Measurements from ENCODE around the gene CPHXL2. TPM values are rescaled to one million over a fixed set of nuclear protein-coding genes. Genes with fewer than 3 reads are reported as not detected.

CPHXL2 gene
- total and polyA plus RNA-seq, 4 donors: not detected

DNA sequence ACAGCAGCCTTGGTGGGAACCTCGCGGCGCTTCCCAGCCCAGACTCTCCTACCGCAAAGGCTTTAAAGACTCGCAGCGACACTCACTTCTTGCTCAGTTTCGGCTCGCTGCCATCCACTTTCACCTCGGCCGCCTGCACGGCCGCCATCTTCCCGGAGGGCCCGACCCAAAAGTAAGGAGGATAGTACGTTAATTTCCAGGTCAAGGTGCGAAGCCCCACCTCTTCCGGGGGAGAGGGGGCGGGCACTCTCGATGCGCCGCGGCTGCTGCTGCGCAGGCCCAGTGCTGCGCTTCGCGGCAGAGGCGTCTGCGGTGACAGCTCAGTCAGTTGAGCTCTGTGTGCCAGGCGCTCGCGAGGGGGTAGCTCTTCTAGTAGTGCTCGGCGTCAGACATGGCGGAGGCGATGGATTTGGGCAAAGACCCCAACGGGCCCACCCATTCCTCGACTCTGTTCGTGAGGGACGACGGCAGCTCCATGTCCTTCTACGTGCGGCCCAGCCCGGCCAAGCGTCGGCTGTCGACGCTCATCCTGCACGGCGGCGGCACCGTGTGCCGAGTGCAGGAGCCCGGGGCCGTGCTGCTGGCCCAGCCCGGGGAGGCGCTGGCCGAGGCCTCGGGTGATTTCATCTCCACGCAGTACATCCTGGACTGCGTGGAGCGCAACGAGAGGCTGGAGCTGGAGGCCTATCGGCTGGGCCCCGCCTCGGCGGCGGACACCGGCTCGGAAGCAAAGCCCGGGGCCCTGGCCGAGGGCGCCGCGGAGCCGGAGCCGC is 29.1 kb downstream of the CPHXL2 start, which contains the start of the genes KARS1 and TERF2IP:
Gene KARS1 (minus strand): TSS at position 174 of the 773 bp plus-strand sequence. CDS start 26 bp downstream, at position 148.
Gene TERF2IP (plus strand): TSS at position 282 of the 773 bp plus-strand sequence. CDS start 110 bp downstream, at position 392.
- Histone ChIP-seq H3K27me3 (ENCODE audit: control insufficient read depth in 4 of 4, insufficient read depth in 4 of 4, low read length in 3 of 4) (no peaks in the 10 kb centered on the region), H3K4me3 (ENCODE audit: low read depth in 1 of 3, low read length in 3 of 3) (peak within 1 kb of the TSS; percentile 89 to 100 (median 100)), H3K9ac (ENCODE audit: low read depth in 1 of 2, low read length in 2 of 2) (peak within 1 kb of the TSS; percentile 95), H3K36me3 (ENCODE audit: control insufficient read depth in 4 of 4, insufficient read depth in 3 of 4, low read depth in 1 of 4, low read length in 3 of 4) (peaks cover 0 to 13% (median 2%) of the 10 kb centered on the region in 4 donors), H3K4me1 (ENCODE audit: control insufficient read depth in 4 of 4, insufficient read depth in 4 of 4, low read length in 3 of 4) (peaks cover 9 to 53% (median 35%) of the 10 kb centered on the region in 4 donors), H3K9me3 (ENCODE audit: control insufficient read depth in 4 of 4, low read length in 3 of 4) (no peaks in the 10 kb centered on the region), H3K27ac (ENCODE audit: low read depth in 1 of 2, low read length in 2 of 2) (peak within 1 kb of the TSS; percentile 87 to 91)
- TF ChIP-seq NR2F2 (IDR thresholded peaks at IDR 0.05): peak; percentile 79
- TF ChIP-seq EGR1 (IDR thresholded peaks at IDR 0.05; ENCODE audit: low read depth in 2 of 2): peak in 1 of 2 donors; percentile 61
- peak in 1 of 2 donors; percentile 21 for TF ChIP-seq RAD21 (IDR thresholded peaks at IDR 0.05)
- TF ChIP-seq, protein P1, sequence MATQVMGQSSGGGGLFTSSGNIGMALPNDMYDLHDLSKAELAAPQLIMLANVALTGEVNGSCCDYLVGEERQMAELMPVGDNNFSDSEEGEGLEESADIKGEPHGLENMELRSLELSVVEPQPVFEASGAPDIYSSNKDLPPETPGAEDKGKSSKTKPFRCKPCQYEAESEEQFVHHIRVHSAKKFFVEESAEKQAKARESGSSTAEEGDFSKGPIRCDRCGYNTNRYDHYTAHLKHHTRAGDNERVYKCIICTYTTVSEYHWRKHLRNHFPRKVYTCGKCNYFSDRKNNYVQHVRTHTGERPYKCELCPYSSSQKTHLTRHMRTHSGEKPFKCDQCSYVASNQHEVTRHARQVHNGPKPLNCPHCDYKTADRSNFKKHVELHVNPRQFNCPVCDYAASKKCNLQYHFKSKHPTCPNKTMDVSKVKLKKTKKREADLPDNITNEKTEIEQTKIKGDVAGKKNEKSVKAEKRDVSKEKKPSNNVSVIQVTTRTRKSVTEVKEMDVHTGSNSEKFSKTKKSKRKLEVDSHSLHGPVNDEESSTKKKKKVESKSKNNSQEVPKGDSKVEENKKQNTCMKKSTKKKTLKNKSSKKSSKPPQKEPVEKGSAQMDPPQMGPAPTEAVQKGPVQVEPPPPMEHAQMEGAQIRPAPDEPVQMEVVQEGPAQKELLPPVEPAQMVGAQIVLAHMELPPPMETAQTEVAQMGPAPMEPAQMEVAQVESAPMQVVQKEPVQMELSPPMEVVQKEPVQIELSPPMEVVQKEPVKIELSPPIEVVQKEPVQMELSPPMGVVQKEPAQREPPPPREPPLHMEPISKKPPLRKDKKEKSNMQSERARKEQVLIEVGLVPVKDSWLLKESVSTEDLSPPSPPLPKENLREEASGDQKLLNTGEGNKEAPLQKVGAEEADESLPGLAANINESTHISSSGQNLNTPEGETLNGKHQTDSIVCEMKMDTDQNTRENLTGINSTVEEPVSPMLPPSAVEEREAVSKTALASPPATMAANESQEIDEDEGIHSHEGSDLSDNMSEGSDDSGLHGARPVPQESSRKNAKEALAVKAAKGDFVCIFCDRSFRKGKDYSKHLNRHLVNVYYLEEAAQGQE (IDR thresholded peaks at IDR 0.05): peak; percentile 85
- TF ChIP-seq HNF4G (IDR thresholded peaks at IDR 0.05): no peak
- TF ChIP-seq RXRA (IDR thresholded peaks at IDR 0.05): peak; percentile 16 to 40
- TF ChIP-seq, protein P2, sequence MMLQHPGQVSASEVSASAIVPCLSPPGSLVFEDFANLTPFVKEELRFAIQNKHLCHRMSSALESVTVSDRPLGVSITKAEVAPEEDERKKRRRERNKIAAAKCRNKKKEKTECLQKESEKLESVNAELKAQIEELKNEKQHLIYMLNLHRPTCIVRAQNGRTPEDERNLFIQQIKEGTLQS (IDR thresholded peaks at IDR 0.05): no peak
- TF ChIP-seq YY1 (IDR thresholded peaks at IDR 0.05): peak; percentile 99
- TF ChIP-seq SP1 (IDR thresholded peaks at IDR 0.05): peak; percentile 71
- no peak for TF ChIP-seq JUND (IDR thresholded peaks at IDR 0.05)
- no peak for TF ChIP-seq FOXA2 (IDR thresholded peaks at IDR 0.05)
- TF ChIP-seq, protein P3, sequence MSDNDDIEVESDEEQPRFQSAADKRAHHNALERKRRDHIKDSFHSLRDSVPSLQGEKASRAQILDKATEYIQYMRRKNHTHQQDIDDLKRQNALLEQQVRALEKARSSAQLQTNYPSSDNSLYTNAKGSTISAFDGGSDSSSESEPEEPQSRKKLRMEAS (IDR thresholded peaks at IDR 0.05): peak; percentile 87
- TF ChIP-seq HNF4A (conservative IDR thresholded peaks at IDR 0.05): peak; percentile 51 to 74
- TF ChIP-seq FOXA1 (IDR thresholded peaks at IDR 0.05): peak; percentile 15
- TF ChIP-seq TAF1 (conservative IDR thresholded peaks at IDR 0.05): peak; percentile 93
- TF ChIP-seq, protein P4, sequence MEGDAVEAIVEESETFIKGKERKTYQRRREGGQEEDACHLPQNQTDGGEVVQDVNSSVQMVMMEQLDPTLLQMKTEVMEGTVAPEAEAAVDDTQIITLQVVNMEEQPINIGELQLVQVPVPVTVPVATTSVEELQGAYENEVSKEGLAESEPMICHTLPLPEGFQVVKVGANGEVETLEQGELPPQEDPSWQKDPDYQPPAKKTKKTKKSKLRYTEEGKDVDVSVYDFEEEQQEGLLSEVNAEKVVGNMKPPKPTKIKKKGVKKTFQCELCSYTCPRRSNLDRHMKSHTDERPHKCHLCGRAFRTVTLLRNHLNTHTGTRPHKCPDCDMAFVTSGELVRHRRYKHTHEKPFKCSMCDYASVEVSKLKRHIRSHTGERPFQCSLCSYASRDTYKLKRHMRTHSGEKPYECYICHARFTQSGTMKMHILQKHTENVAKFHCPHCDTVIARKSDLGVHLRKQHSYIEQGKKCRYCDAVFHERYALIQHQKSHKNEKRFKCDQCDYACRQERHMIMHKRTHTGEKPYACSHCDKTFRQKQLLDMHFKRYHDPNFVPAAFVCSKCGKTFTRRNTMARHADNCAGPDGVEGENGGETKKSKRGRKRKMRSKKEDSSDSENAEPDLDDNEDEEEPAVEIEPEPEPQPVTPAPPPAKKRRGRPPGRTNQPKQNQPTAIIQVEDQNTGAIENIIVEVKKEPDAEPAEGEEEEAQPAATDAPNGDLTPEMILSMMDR (IDR thresholded peaks at IDR 0.05; ENCODE audit: low read depth, low read length, missing input control): no peak
- TF ChIP-seq, protein P5, sequence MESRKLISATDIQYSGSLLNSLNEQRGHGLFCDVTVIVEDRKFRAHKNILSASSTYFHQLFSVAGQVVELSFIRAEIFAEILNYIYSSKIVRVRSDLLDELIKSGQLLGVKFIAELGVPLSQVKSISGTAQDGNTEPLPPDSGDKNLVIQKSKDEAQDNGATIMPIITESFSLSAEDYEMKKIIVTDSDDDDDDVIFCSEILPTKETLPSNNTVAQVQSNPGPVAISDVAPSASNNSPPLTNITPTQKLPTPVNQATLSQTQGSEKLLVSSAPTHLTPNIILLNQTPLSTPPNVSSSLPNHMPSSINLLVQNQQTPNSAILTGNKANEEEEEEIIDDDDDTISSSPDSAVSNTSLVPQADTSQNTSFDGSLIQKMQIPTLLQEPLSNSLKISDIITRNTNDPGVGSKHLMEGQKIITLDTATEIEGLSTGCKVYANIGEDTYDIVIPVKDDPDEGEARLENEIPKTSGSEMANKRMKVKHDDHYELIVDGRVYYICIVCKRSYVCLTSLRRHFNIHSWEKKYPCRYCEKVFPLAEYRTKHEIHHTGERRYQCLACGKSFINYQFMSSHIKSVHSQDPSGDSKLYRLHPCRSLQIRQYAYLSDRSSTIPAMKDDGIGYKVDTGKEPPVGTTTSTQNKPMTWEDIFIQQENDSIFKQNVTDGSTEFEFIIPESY (IDR thresholded peaks at IDR 0.05): peak; percentile 46
- TF ChIP-seq GABPA (IDR thresholded peaks at IDR 0.05 in 1 of 2, conservative IDR thresholded peaks at IDR 0.05 in 1 of 2): peak; percentile 68 to 94
- DNase-seq (ENCODE audit: low spot score): peak; percentile 95
- WGBS: under 1% methylated on average over 76 of the region's 76 CpGs
